ENCODE data around the gene GLB1L.
A peak's percentile ranks its signal among the peaks of the same experiment; 100 is the strongest.
"Not testable (repeated sequence)": the region's sequence is repeated elsewhere in the genome, so short reads cannot be mapped to it uniquely, and the experiment has no call there.

Gene GLB1L

GRCh38 chr2:219206328-219207133, 38.7 kb downstream of the GLB1L start, which contains the start of gene ZFAND2B:
Gene ZFAND2B, plus strand, starts transcription at chr2:219206782. Its CDS starts 206 bp downstream, at chr2:219206988.
- DNase-seq (ENCODE audit: low read depth), result peak; percentile 47

DNA sequence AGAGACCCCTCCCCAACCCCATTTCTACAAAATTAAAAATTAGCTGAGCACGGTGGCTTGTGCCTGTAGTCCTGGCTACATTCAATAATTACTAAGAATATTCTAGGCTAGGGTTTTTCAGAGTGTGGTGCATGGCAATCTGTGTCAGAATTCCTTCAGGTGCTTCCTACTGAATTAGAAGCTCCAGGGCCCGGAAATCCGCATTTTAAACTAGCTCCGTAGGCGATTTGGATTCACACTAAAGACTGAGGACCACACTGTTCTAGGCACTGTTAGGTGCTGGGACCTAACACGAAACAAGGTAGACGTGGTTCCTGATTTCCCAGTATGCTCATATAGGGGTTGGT, 39.3 kb downstream of the GLB1L start:
- DNase-seq (ENCODE audit: low read depth), result no peak

GRCh38 chr2:219205165-219205538, 40.1 kb downstream of the GLB1L start:
- DNase-seq (ENCODE audit: low read depth), result no peak

- DNase-seq (ENCODE audit: low read depth), result no peak
Observed at GRCh38 chr2:219204425-219205164, 40.6 kb downstream of the GLB1L start.

- DNase-seq (ENCODE audit: low read depth), result not testable (repeated sequence)
Observed at GRCh38 chr2:219201331-219201730, 43.9 kb downstream of the GLB1L start.

DNA sequence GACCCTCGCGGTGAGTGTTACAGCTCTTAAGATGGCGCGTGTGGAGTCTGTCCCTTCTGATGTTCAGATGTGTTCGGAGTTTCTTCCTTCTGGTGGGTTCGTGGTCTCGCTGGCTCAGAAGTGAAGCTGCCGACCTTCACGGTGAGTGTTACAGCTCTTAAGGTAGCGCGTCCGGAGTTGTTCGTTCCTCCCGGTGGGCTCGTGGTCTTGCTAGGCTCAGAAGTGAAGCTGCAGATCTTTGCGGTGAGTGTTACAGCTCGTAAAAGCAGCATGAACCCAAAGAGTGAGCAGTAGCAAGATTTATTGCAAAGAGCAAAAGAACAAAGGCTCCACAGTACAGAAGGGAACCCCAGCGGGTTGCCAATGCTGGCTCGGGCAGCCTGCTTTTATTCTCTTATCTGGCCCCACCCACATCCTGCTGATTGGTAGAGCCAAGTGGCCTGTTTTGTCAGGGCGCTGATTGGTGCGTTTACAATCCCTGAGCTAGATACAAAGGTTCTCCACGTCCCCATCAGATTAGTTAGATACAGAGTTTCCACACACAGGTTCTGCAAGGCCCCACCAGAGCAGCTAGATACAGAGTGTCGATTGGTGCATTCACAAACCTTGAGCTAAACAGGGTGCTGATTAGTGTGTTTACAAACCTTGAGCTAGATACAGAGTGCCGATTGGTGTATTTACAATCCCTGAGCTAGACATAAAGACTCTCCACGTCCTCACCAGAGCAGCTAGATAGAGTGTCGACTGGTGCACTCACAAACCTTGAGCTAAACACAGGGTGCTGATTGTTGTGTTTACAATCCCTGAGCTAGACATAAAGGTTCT, 44.5 kb downstream of the GLB1L start:
- not testable (repeated sequence) for DNase-seq (ENCODE audit: low read depth)

DNA sequence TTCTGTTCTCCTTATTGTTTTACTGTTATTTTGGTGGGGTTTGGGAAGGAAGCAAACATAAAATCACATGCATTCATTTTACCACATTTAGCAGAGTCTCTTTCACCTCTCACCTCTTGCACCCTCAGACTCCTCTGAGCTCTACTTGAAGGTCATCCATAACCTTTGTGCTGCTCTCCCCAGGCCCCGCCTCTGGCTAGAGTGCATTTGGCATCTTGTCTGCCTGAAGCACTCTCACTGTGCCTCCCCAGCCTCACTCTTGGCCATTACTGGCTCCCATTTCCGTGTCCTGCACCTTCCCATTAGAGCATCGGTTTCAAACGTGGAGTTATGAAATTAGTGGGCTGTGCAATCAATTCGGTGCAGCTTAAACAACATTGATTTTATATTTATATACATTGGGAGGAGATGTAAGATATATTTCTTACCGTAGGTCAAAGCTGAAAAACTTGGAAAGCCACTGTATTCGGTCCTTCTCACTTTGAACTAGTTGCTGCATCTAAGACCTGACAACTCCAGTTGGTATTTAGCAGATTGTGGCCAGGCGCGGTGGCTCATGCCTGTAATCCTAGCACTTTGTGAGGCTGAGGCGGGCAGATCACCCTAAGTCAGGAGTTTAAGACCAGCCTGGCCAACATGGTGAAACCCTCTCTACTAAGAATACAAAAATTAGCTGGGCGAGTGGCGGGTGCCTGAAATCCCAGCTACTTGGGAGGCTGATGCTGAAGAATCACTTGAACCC, 45.6 kb downstream of the GLB1L start:
- DNase-seq (ENCODE audit: low read depth), result no peak

DNA sequence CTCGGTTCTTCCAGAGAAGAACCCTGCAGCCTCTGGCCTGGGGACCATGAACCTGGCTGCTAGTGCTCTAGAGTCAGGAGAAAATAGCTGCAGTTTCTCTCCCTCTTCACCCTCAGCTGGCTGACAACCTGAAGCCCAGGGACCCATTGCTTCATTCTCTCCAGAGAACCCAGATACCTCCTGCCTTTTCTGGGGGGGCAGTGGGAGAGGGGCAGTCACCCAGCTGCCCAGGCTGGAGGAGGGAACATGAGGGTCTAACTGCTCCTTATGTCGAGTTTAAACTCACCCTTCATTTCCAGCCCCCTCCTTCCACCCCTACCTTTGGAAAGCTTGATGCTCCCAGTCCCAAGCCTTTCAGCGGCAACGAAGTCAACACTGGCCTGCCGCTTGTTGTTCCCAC, 46.3 kb downstream of the GLB1L start:
- DNase-seq (ENCODE audit: low read depth), result no peak

GRCh38 chr2:219197388-219197787, 47.9 kb downstream of the GLB1L start:
- no peak for DNase-seq (ENCODE audit: low read depth)

- no peak for DNase-seq (ENCODE audit: low read depth)
Observed at GRCh38 chr2:219186754-219187456, 58.3 kb downstream of the GLB1L start.

Measured in HS-27A (cell line).